GM19328 (cell line): ENCODE measurements around the gene GINS1.

Source experiments
- ATAC-seq: cut with Tn5 transposase; IDR thresholded peaks from one replicate; pipeline ENCODE4 v1.9.1; 2021; ENCODE audit warnings: mild to moderate bottlenecking, moderate library complexity; ENCODE audit not compliant: unreplicated experiment

Gene GINS1

DNA sequence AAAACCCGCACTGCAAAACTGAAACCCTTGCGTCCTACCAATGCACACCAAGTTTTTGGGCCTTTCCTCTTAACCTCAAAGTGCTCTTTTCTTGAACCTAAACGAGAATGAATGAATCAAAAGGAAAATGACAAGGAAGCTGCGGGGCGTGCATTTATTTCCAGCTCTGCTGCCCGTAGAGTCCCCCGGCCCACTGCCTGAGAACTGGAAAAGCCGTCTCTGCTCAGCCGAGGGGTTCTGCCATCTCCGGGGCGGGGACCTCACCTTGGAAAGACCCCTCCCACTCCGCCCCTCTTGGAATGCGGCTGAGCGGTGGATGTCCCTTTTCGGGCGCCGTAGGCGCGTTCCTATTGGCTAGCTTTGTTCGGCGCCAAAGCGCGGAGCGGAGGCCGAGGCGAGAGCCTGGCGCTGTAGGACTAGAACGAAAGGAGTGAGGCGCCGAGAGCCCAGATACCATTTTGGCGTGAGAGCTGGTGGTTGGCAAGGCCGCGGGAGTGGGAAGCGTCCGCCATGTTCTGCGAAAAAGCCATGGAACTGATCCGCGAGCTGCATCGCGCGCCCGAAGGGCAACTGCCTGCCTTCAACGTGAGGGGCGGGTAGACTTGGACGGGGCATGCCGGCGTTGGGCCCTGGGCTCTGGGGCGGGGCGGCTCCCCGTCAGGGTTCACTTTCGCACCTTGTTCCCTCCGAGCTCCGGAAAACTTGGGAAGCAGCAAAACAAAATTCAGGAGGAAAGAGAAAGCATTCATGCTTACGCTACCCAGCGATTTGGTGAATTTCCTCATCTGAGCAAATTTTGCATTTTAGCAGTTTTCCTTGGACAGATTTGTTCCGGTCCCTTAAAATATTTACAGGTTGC, at the start of gene GINS1:
TSS of gene GINS1 (plus strand) at position 363 of the 859 bp plus-strand sequence. CDS start at position 511, 148 bp downstream.
- ATAC-seq = peak; percentile 80

DNA sequence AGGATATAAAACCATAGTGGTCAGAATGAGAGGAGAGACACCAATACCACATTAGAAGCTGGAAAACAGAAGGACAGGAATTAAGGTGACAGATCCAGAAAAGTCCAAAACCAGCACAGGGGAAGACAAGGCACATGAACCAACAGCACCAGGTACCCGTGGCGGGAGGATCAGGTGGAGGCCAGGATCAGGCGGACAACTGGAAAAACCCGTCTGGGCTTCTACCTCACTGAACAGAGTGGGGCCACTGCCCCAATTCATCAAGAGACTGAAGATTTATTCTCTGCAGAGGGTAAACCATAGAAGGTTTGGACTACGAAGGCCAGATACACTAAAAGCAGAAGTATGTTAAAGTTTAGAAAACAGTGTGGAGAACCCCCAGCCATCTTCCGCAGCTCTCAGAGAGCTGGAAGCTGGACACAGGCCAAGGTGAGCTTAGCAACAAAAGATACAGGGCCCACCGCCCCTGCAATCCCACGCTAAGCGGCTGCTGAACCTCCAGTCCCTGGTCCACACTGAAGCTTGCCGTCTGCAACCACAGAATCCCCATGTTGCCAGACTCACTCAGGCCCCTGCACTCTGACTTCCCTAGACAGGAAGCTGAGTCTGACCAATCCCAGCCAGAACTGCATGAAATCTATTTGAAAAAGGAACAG, 46.7 kb upstream of the GINS1 start:
- no peak for ATAC-seq

- no peak for ATAC-seq
Observed at GRCh38 chr20:25361287-25361683, 46.2 kb upstream of the GINS1 start.

DNA sequence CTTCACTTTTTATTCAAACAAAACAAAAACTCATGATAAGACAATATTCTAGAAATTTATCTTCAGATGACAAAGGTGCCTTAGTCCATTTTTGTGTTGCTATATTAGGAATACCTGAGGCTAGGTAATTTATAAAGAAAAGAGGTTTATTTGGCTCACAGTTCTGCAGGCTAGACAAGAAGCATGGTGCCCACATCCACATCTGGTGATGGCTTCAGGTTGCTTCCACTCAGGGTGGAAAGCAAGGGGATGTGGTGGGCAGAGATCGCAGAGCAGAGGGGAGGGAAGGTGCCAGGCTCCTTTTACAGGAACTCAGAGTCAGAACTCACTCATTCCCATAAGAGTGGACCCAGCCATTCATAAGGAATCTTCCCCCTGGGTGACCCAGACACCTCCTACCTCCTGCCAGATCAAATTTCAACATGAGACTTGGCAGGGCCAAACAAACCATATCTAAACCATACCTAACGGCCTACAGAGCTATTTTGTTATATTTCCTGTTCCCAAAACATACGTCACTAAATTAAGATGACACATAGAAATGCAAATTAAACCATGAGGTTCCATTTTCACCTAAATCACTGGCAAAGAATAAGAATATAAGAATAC, 43.2 kb upstream of the GINS1 start:
- no peak for ATAC-seq

GRCh38 chr20:25364879-25365699, 42.4 kb upstream of the GINS1 start:
- ATAC-seq = no peak

- no peak for ATAC-seq
Observed at GRCh38 chr20:25368526-25368925, 38.9 kb upstream of the GINS1 start.

- no peak for ATAC-seq
Observed at GRCh38 chr20:25368976-25369375, 38.5 kb upstream of the GINS1 start.

DNA sequence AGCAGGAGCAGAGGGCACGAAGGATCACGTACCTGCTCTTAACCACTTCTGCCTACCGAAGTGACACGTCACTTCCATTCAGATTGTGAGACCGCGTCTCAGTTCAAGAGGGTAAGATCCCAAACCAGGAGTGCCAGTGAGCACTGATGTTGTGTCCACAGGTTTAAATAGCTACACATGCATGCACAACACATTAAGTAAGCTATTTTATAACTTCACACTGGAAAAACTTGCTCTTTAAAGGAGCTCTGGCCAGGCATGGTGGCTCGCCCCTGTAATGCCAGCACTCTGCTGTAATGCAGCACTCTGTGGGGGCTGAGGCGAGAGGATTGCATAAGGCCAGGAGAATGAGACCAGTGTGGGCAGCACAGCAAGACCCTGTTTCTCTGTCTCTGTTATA, 37.9 kb upstream of the GINS1 start:
- no peak for ATAC-seq

DNA sequence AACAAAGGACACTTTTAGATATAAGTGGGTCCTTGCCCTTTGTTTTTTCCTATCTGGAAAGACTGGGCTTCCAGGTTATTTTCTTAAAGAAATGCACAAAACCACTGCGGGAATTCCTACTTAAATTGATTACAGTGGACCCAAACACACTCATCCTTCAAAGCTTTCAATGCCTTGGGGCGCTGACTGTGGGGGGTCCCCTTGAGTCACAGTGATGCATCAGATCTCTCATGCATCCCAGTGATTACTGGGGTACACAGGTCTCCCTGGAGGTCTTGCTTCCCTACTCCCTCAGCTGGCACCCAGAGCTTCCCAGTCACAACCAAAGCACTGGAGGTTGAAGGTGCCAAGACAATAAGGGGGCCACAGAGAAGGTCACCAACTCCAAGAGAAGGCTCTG, 37.5 kb upstream of the GINS1 start:
- no peak for ATAC-seq

GRCh38 chr20:25372584-25373336, 34.7 kb upstream of the GINS1 start:
- ATAC-seq = no peak

- ATAC-seq = no peak
Observed at GRCh38 chr20:25374842-25375241, 32.6 kb upstream of the GINS1 start.

GRCh38 chr20:25376236-25376635, 31.2 kb upstream of the GINS1 start:
- no peak for ATAC-seq

- no peak for ATAC-seq
Observed at GRCh38 chr20:25376886-25377285, 30.6 kb upstream of the GINS1 start.

GRCh38 chr20:25378189-25378883, 29.1 kb upstream of the GINS1 start:
- no peak for ATAC-seq

- ATAC-seq = no peak
Observed at GRCh38 chr20:25378884-25379733, 28.4 kb upstream of the GINS1 start.

DNA sequence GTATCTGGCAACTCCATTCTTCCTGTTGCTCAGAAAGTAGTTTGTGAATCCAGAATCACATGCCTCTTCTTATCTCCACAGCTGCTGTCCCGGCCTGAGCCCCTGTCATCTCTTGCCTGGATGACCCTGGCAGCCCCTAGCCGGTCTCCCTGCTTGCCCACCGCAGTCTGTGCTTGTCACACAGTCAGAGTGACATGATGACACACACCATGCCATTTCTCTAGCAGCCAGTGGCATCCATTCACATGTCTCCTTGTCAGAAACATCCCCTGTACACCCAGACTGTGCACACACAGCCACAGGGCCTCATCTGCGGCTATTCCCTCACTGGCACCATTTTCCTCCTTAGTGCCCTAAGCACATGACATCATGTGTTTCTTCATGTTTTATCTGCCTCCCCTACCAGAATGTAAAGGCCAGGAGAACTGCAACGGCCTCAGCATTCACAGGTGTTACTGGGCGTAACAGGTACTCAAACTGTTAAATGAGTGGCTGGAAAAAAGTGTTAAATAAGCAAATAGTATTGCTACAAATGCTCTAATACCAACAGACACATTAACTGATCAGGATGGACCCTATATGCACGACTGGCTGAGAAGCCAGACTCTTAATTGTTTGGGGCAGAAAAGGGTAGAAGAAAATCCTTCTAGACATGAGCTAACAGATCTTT, 26.4 kb upstream of the GINS1 start:
- no peak for ATAC-seq

DNA sequence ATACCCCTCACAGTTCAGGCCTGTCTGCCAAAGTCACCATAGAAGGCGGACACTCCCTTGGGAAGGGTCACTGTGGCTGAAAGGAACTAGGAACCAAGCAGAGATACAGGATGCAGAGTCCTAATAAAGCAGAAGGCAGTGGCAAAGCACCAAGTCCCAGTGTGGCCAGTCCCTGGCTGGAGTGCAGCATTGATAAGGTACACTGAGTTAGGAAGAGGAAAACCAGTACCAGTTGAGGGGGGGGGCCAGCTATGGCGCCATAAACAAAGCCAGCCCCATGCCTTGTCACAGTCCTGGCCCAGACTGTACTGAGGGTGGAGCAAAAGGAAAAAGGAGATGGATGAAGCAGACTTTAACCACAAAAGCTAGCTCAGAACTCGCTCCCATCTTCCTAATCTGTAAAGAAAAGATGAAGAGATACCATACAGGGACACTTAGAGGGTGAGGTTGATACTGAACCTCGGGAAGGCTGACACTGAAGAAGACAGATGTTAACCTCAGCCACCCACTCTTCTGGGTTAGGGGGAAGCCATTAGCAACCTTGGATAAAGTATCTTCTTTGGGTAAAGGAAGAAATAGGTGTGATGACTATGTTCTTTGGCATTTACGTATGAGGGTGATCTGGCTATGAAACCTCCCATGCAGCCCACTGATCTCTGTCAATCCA, 24.6 kb upstream of the GINS1 start:
- no peak for ATAC-seq

DNA sequence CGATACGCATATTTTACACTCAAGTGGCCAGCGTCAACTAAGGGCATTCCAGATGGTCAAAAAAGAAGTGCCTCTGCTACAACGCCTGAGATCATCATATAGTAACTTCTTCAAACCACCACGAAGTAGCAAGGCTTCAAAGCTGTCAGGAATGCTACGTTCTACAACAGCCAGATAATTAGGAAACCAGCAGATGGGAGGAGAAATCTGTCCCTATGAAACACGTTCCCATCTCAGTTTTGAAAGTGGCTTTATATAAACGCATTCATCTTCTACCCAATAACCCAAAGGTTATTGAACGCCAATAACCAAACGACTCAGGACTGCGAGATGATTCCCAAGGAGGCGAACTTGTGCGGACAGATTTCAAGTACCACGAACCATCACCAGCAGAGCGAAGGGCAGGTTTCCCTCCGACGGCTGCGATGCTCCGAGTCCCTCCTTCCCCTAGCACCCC, 18.0 kb upstream of the GINS1 start:
- ATAC-seq = no peak
